HG02870 (cell line): ENCODE data around the gene ANKMY2.
A peak's percentile ranks its signal among the peaks of the same experiment; 100 is the strongest.

ENCODE experiments used
- ATAC-seq: cut with Tn5 transposase; IDR thresholded peaks from one replicate; pipeline ENCODE4 v1.9.1; 2021; ENCODE audit warnings: mild to moderate bottlenecking, moderate library complexity; ENCODE audit not compliant: unreplicated experiment

Gene ANKMY2

GRCh38 chr7:16583834-16584233 lies 61.7 kb downstream of the ANKMY2 start:
- no peak for ATAC-seq

- ATAC-seq = no peak
Observed at GRCh38 chr7:16581286-16581685, 64.3 kb downstream of the ANKMY2 start.

DNA sequence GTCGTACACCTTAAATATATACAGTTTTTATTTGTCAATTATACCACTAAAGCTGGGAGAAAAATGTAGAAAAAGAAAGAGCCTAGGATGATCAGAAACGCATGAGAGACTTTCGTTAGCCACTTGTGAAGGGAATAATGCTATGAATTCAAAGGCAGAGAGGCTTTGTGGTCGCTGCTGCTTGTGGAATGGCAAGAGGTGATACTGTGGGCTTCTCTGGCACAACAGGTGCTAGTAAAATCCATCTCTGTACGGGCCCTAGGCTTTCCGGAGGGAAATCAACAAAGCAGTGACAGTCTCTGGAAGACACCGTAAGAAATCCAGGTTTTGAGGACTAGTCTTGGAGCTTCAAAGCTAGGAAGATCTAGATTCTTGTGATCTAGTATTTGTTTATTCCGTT lies 66.3 kb downstream of the ANKMY2 start:
- no peak for ATAC-seq

GRCh38 chr7:16571941-16572340 lies 73.6 kb downstream of the ANKMY2 start:
- no peak for ATAC-seq

DNA sequence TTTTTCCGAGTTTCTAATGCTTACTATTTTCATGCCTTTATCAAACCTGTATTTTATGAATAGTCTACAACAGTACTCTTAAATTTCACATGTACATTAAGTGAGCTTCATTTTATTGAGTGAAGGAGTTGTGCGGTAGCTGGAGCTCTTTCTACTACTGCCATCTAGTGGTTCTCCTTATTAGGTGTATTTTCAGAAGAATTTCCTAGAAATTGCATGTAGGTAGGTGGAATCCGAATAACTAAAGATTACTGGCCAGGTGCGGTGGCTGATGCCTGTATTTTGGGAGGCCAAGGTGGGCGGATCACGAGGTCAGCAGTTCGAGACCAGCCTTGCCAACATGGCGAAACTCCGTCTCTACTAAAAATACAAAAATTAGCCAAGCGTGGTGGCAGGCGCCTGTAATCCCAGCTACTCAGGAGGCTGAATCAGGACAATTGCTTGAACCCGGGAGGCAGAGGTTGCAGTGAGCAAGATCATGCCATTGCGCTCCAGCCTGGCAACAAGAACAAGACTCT lies 80.6 kb downstream of the ANKMY2 start:
- peak; percentile 69 for ATAC-seq

DNA sequence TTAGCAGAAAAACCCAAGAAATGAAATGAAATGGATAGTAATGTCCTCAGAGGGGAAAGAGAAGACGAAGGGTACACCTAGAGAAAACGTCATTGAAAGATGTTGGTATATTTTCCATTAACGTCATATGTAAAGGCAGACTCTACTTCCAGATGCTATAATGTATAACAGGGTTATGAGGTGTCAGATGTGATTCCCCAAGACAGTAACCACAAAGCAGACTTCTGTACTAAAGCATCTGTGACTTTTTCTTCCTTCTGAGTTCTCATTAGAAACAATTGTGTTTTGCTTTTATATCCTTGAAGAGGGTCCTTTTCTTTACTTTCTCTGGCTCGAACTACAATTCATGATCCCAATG lies 81.6 kb downstream of the ANKMY2 start:
- no peak for ATAC-seq

GRCh38 chr7:16563281-16564022 lies 82.1 kb downstream of the ANKMY2 start:
- ATAC-seq = peak; percentile 41

DNA sequence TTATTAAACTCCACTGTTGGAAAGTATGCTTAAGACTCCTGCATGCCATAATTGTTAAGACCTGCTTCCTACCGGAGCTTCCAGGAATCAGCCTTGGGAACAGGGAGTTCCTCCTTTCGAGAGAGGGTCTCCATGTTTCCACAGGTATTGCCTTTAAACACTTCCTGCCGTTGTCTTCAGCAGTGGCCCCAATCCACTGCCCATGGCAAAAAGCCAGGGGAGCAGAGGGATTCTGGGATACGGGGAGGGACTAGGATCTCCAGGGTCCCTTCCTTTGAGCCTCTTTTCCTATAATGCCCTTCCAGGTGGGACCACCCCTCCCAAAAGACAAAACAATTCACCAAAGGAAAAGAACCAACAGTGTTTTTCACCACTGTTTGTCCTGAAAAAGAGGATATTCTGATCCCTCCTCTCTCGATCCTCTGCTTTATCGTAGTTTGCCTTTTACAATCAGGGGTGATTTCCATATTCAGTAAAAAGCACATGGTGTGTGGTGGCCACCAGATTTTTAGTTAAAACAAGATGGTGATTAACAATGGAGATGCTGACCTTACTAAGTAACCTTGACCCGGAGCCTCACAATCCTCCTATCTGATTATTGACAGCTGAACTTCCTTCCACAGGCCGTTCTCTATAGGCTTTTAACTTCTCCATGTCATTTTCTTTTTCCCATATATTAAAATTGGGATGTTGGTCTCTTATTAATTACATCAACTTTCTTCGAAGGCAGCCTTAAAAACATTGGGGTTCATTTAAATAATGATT lies 82.9 kb downstream of the ANKMY2 start:
- ATAC-seq = no peak

- no peak for ATAC-seq
Observed at GRCh38 chr7:16561943-16562342, 83.6 kb downstream of the ANKMY2 start.

GRCh38 chr7:16559497-16560179 lies 85.9 kb downstream of the ANKMY2 start:
- no peak for ATAC-seq

- no peak for ATAC-seq
Observed at GRCh38 chr7:16558761-16559302, 86.7 kb downstream of the ANKMY2 start.

DNA sequence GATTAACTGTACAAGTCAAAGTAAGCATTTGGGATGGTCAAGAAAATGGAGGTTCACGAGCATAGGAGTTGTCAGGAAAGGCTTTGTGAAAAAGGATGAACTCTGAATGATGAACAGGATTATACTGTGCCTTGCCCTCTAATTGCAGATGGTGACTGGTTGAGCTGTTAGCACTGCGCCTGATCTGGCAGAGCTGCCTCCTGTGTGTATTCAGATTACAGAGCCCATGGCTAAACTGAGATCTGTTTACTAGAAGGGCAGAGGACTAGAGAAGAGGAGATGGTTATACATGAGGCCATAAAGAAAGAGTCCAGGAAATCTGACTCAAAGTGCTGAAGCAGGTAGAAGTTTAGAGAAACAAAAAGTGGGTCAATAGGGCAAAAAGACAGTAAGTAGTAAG lies 89.2 kb downstream of the ANKMY2 start:
- ATAC-seq = no peak

DNA sequence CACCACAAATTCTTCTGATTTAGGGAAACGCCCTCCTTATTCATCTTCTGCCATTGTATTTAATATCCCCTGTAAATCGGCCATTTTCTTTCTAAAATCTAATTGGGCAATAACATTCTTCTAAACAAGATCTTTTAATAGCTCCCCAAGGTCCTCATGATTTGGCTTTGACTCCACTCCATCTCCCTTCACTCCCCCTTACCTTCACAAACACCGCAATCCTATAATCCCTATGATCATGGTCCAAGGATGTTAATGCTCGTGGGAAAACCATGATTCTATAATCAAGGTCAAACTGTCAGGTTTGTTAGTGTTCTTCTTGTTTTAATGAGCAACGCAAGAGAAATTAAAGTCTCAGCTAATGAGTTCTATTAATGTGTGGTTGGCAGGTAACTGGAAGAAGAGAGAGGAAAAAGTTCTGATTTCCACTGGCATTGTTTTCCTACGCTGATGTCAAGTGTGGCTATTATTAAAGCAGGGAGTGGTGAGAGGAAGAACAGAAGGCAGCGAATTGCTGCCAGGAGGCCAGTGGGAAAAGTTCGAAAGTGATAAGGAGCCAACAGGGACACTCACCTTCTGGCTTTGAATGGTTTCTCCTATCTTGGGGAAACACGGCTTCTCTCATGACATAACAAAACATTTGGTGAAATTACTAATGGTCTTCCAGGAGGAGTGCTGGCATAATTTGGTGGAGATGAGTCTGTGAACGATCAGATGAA lies 90.9 kb downstream of the ANKMY2 start:
- ATAC-seq = no peak

DNA sequence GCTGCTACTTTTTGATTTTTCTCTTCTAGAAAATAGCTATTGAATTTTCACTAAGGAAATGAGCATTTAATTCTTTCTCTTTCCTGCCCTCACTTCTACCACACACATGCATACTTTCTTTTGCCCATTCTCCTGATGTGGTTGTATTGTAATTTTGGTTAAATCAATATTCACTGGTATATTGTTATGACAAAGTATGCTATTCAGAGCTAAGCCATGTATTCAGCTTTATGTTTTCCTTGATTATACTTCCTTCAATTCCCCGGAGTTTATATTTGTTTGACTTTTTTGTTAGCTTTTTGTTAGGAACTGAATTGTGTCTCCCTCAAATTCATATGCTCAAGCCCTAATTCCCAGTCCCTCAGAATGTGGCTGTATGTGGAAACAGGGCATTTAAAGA lies 94.9 kb downstream of the ANKMY2 start:
- no peak for ATAC-seq
